GM21737 (cell line): ENCODE measurements around the gene LARGE1.
"Not testable (repeated sequence)": the region's sequence is repeated elsewhere in the genome, so short reads cannot be mapped to it uniquely, and the experiment has no call there.

Experiments used
- ATAC-seq: cut with Tn5 transposase; IDR thresholded peaks from one replicate; pipeline ENCODE4 v1.9.1; 2021; ENCODE audit warnings: mild to moderate bottlenecking, moderate library complexity; ENCODE audit not compliant: unreplicated experiment

LARGE1 gene

GRCh38 chr22:33510429-33510904, 409.8 kb downstream of the LARGE1 start:
- ATAC-seq = no peak

DNA sequence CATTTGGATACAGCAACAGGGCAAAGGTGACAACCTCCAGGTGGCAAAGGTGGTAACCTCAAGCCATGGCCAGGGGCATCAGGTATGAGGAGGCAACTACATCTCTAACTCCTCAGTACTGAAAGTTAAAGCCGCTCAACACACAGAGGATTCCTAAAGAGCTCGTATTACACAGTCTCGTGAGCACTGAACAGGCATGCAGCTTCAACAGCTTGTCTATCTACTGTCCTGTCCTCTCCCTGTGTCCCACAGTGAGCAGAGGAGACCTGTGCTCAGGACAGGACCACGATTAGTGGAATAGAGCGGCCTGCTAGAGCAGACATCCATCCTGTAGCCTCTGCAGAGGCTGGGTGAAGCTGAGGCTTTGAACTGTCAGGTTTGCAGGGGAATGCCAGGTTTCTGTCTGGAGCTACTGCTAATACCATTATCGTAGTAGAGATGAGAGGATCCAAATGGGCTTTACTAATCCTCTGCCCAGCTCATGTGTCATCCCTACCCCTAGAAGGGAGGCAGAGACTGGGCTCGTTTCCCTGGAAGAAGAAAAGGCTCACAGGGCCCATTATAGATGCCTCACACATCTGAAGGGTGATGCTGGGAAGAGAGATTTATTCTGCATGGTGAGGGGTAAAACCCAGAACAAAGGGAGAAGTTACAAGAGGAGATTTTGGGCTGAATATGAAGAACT, 415.2 kb downstream of the LARGE1 start:
- ATAC-seq = no peak

DNA sequence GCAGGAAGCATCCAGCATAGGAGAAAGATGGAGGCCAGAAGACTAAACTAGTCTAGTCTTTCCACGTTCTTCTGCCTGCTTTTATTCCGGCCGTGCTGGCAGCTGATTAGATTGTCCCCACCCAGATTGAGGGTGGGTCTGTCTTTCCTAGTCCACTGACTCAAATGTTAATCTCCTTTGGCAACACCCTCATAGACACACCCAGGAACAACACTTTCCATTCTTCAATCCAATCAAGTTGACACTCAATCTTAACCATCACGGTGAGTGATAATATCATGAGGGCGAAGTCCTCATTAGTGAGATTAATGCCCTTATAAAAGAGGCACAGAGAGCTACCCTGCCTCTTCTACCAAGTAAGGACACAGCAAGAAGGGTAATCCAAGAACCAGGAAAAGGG, 424.2 kb downstream of the LARGE1 start:
- no peak for ATAC-seq

GRCh38 chr22:33493476-33494205, 426.6 kb downstream of the LARGE1 start:
- ATAC-seq = no peak

DNA sequence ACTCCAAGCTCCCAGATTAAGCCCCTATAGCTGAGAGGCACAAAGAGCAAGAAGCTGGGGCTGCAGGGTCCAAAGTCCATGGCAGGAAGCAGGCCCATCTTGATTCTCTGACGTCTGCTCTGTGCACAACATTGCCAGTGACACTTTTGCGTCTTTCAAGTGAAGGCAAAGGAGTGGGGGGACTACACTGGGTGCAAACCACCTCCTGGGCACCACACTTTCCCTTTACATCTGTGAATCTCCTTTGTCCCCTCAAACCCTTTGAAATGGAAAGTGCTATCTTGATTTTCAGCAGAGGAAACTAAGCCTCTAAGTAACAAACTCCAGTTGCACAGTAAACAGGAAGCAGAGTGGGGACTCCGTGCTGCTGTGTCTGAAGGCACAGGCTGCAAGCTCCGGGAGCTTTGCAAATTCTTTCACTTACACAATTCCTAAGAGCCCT, 428.0 kb downstream of the LARGE1 start:
- no peak for ATAC-seq

- no peak for ATAC-seq
Observed at GRCh38 chr22:33487041-33487716, 433.1 kb downstream of the LARGE1 start.

- no peak for ATAC-seq
Observed at GRCh38 chr22:33481550-33481949, 438.7 kb downstream of the LARGE1 start.

DNA sequence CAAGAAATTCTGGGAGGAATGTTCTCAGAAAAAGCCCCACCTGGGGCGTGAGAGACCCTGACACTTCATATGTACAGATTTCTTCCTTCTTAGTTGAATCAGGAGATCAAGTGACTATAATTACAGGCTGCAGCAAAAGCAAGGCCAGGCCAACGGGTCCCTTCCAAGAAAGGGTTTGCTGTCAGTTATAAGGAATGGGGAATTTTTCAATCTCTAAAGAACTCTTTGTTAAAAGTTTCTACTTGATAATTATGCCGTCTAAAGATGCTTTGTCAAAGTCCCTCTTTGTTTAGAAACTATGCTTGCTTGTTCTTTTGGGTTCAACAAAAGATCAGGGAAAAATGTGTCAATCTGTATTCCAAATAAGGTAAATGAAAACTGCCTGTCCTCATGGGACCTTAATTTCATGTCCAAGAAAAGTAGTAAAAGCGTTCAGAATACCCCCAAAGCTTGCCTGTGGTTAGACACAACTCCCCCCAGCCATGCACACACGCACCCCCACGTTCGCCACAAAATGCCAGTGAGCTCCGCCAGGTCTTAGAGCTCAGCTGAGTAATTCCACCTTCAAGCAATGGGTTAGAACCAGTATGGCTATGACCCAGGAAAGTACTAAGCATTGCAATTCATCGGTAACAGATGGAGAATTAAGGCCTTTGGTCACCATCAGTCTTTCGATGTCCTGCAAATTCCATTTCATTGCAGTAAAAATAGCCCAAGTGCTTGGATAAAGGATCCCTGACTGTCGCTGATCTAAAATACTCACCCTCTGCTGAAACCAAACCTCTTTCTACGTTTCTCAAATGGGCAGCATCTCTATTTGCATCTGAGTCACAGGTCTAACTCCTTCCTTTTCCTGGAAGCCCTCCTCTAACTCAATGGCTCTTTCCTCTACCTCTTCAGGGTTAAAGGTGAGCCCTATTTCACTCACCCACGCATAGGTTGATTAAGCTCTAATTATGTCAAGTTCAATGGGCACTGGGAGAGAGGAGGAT, 442.9 kb downstream of the LARGE1 start:
- ATAC-seq = no peak

DNA sequence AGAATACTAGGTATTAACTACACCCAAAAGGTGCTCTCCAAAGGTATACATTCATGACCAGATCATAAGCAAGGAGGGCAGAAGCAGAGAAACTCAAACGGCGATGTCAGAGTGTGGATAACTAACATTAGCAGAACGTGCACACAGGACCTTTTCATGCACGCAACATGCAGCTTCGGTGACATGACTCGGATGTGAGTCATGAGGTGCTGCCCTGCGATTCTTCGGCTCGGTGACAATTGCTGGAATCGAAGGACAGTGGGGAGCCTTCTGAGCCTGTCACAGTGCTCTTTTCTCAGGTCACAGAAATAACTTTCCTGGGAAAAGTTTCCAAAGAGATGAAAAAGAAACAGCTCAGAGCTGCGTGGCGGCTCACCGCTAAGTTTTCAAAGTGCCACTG, 443.6 kb downstream of the LARGE1 start:
- no peak for ATAC-seq

- ATAC-seq = no peak
Observed at GRCh38 chr22:33476206-33476605, 444.1 kb downstream of the LARGE1 start.

- no peak for ATAC-seq
Observed at GRCh38 chr22:33474587-33474986, 445.7 kb downstream of the LARGE1 start.

- peak; percentile 61 for ATAC-seq
Observed at GRCh38 chr22:33472462-33473344, 447.6 kb downstream of the LARGE1 start.

DNA sequence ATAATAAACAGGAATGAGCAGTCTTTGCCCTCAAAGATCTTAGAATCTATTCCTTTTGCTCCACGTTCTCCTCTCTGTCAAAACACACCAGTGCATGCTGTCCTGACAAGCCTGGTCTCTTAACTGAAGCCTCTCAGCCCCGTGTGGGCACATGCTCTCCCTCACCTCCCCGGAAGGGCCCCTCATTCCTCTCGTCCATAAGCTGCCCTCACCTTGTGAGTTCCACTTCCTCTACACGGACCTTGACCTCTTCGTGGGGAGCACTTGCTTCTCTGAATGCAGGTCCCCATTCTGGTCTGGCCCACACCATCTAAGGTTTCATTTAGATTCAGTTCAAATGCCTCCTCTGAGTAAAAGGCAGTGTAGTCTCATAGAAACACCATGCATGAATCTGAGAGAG, 449.8 kb downstream of the LARGE1 start:
- no peak for ATAC-seq

GRCh38 chr22:33467620-33468095, 452.6 kb downstream of the LARGE1 start:
- ATAC-seq = no peak

DNA sequence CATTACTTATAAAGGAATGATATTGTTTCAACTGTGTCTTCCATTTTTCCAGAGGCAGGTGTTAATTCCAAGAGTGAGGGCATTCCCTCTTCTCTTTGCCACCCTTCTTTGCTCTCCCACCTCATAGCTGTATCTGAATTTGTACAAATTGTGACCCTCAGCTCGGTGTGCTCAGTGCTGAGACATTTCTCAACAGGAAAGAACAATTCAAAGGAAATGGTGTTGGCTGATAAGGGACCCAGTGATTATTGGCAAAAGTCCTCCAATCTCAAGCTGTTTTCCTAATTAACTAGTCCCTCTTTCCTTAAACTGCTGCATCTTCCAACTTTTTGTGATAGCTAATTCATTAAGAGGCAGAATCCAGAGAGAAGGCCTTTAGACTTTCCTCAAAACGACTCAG, 453.2 kb downstream of the LARGE1 start:
- no peak for ATAC-seq

DNA sequence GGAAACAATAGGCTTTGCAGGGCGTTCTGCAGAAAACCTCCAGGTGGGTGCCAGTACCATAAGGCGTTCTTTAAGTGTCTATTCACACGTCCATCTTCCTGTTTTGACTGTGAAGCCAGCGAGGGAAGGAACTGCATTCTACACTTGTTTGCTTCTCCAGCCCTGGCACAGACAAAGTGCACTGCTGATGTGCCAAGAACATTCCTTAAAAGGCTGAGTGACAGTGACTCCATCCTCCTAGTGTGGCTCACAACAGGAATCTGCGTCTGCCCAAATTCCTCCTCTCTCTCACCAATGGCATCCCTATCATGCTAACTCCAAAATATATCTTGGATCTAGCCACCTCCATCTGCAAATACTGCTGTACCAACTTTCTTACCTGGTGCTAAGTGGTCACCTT, 454.7 kb downstream of the LARGE1 start:
- no peak for ATAC-seq

- ATAC-seq = no peak
Observed at GRCh38 chr22:33464698-33465097, 455.6 kb downstream of the LARGE1 start.

- no peak for ATAC-seq
Observed at GRCh38 chr22:33461698-33462434, 458.4 kb downstream of the LARGE1 start.

- ATAC-seq = not testable (repeated sequence)
Observed at GRCh38 chr22:33461245-33461644, 459.0 kb downstream of the LARGE1 start.
